Osteocyte (in vitro differentiated cells): ENCODE data around the gene CLCNKA. TPM values are rescaled to one million over a fixed set of nuclear protein-coding genes. Genes with fewer than 3 reads are reported as not detected.
"Not testable (repeated sequence)": the region's sequence is repeated elsewhere in the genome, so short reads cannot be mapped to it uniquely, and the experiment has no call there.

Source experiments
- DNase-seq: peaks from one replicate; pipeline ENCODE4 v3.0.0; 2021; ENCODE audit warnings: mixed read lengths; ENCODE audit not compliant: unreplicated experiment; ENCODE audit errors: extremely low spot score
- H3K27ac Mint-ChIP-seq: one replicate; pipeline ENCODE4 v1.8.0; 2021; ENCODE audit warnings: mild to moderate bottlenecking, mixed read lengths; ENCODE audit not compliant: unreplicated experiment
- H3K27me3 Mint-ChIP-seq: one replicate; pipeline ENCODE4 v1.8.0; 2021; ENCODE audit warnings: mixed read lengths; ENCODE audit not compliant: unreplicated experiment
- H3K36me3 Mint-ChIP-seq: one replicate; pipeline ENCODE4 v1.8.0; 2021; ENCODE audit warnings: mixed read lengths; ENCODE audit not compliant: unreplicated experiment
- H3K4me1 Mint-ChIP-seq: one replicate; pipeline ENCODE4 v1.8.0; 2021; ENCODE audit warnings: mixed read lengths; ENCODE audit not compliant: unreplicated experiment
- H3K4me3 Mint-ChIP-seq: one replicate; pipeline ENCODE4 v1.8.0; 2021; ENCODE audit warnings: mild to moderate bottlenecking, moderate library complexity, mixed read lengths; ENCODE audit not compliant: unreplicated experiment
- H3K9me3 Mint-ChIP-seq: one replicate; pipeline ENCODE4 v1.8.0; 2021; ENCODE audit warnings: mixed read lengths; ENCODE audit not compliant: unreplicated experiment
- total RNA-seq: library from RNA; stranded (reverse); gene quantifications from 2 replicates; pipeline ENCODE4 v1.2.1, GENCODE V29; 2021
- TF ChIP-seq, protein P1 (sequence below): fragments of 200-600 bp; sonication (generic); IDR thresholded peaks from 2 replicates; pipeline ENCODE4 v1.5.0; 2021; ENCODE audit warnings: antibody characterized with exemption, mild to moderate bottlenecking, moderate library complexity

CLCNKA gene
- total RNA-seq, 1 donor from 2014 or later, result not detected

DNA sequence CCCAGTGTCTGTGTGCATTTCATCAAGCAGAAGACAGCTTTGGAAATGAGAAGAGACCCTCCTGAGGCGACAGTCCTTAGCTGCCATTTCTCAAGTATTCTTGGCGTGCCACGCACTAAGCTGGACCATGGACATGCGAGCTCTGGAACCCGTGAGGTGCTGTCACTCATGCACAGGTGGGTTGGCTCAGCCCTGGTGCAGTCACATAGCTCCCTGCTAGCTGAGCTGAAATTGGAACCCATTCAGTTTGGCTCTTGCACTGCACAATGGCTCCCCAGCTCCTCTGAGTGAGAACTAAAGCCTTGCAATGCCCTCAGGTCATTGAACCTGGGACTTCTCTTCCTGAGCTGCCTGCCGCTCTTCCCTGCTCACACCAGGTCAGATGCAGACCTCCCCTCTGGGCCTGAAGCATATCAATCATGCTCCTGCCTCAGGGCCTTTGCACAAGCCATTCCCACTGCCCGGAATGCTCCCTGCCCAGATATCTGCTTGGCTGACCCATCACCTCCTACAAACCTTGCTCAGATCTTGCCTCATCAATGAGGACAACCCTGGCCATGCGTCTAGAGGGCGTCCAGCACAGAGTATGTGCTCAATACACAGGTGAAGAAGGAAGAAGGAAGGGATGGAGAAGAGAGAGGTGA is 24.1 kb upstream of the CLCNKA start:
- H3K36me3 Mint-ChIP-seq, result no peaks in the 10 kb centered on the region
- TF ChIP-seq, protein P1, sequence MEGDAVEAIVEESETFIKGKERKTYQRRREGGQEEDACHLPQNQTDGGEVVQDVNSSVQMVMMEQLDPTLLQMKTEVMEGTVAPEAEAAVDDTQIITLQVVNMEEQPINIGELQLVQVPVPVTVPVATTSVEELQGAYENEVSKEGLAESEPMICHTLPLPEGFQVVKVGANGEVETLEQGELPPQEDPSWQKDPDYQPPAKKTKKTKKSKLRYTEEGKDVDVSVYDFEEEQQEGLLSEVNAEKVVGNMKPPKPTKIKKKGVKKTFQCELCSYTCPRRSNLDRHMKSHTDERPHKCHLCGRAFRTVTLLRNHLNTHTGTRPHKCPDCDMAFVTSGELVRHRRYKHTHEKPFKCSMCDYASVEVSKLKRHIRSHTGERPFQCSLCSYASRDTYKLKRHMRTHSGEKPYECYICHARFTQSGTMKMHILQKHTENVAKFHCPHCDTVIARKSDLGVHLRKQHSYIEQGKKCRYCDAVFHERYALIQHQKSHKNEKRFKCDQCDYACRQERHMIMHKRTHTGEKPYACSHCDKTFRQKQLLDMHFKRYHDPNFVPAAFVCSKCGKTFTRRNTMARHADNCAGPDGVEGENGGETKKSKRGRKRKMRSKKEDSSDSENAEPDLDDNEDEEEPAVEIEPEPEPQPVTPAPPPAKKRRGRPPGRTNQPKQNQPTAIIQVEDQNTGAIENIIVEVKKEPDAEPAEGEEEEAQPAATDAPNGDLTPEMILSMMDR, result no peak

DNA sequence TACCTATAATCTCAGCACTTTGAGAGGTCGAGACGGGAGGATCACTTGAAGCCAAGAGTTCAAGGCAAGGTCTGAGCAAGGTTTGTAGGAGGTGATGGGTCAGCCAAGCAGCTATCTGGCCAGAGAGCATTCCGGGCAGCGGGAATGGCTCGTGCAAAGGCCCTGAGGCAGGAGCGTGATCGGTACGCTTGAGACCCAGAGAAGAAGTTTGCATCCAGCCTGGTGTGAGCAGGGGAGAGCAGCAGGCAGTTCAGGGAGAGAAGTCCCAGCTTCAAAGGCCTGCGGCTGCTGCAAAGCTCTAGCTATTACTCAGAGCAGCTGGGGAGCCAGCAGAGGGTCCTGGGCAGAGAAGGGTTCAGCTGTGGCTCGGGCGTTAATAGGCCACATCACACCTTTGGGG is 22.9 kb upstream of the CLCNKA start:
- TF ChIP-seq, protein P1, result no peak
- Mint-ChIP-seq H3K27me3 (peaks cover 7% of the 10 kb centered on the region), H3K27ac (no peak overlapping the region), H3K9me3 (no peaks in the 10 kb centered on the region), H3K4me3 (no peak overlapping the region), H3K4me1 (no peaks in the 10 kb centered on the region), H3K36me3 (no peaks in the 10 kb centered on the region)
- DNase-seq, result no peak

More for the DNA sequence above, 24.1 kb upstream of the CLCNKA start:
- no peak for DNase-seq
- no peak overlapping the region for H3K4me3 Mint-ChIP-seq
- no peak overlapping the region for H3K27ac Mint-ChIP-seq
- H3K27me3 Mint-ChIP-seq, result peaks cover 7% of the 10 kb centered on the region
- H3K4me1 Mint-ChIP-seq, result no peaks in the 10 kb centered on the region
- H3K9me3 Mint-ChIP-seq, result no peaks in the 10 kb centered on the region

DNA sequence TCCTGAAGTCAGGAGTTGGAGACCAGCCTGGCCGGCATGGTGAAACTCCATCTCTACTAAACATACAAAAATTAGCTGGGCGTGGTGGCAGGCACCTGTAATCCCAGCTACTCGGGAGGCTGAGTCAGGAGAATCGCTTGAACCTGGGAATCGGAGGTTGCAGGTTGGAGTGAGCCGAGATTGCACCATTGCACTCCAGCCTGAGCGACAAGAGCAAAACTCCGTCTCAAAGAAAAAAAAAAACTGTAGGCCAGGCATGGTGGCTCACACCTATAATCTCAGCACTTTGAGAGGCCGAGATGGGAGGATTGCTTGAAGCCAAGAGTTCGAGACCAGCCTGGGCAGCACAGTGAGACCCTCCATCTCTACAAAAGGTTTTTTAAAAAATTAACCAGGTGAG is 20.6 kb upstream of the CLCNKA start:
- not testable (repeated sequence) for H3K27ac Mint-ChIP-seq, H3K9me3 Mint-ChIP-seq, H3K36me3 Mint-ChIP-seq, H3K4me1 Mint-ChIP-seq, H3K4me3 Mint-ChIP-seq, H3K27me3 Mint-ChIP-seq, DNase-seq

DNA sequence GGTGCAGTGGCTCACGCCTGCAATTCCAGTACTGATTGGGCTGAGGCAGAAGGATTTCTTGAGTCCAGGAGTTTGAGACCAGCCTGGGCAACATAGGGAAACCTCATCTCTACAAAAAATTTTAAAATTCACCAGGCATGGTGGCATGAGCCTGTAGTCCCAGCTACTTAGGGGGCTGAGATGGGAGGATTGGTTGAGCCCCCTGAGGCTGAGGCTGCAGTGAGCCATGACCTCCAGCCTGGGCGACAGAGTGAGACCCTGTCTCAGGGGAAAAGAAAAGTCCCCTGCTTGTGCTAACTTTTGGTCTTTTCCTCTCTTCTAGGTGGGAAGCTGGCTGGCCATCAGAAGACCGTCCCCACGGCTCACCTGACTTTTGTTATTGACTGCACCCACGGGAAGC is 16.2 kb upstream of the CLCNKA start:
- Mint-ChIP-seq H3K27ac (no peak overlapping the region), H3K36me3 (no peaks in the 10 kb centered on the region), H3K27me3 (no peaks in the 10 kb centered on the region), H3K9me3 (no peaks in the 10 kb centered on the region), H3K4me1 (peaks cover 9% of the 10 kb centered on the region), H3K4me3 (no peak overlapping the region)
- TF ChIP-seq, protein P1, result no peak
- no peak for DNase-seq

DNA sequence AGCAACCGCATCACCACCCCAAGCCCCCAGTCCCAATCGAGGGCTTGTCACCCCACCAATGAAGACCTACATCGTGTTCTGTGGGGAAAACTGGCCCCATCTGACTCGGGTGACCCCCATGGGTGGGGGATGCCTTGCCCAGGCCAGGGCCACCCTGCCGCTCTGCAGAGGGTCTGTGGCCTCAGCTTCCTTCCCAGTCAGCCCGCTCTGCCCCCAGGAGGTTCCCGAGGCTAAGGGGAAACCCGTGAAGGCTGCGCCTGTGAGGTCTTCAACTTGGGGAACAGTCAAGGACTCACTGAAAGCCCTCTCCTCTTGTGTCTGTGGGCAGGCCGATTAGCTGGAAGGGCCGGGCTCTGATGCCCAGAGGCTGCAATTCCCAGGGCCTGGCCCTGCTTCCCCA is 15.8 kb upstream of the CLCNKA start:
- Mint-ChIP-seq H3K36me3 (no peaks in the 10 kb centered on the region), H3K27ac (no peak overlapping the region), H3K4me3 (no peak overlapping the region), H3K4me1 (peaks cover 9% of the 10 kb centered on the region), H3K9me3 (no peaks in the 10 kb centered on the region), H3K27me3 (no peaks in the 10 kb centered on the region)
- DNase-seq, result no peak
- TF ChIP-seq, protein P1, result no peak
